Adrenal gland (tissue), 5 donors: ENCODE data around the gene FOXN3.

Source experiments
- POLR2A ChIP-seq, 2 donors: fragments of 450-650 bp; IDR thresholded peaks; one replicate each; pipeline ENCODE4 v1.6.1; 2017; ENCODE audit warnings: antibody characterized with exemption in 2 of 2, mild to moderate bottlenecking in 2 of 2, moderate library complexity in 1 of 2
- TF ChIP-seq, protein P1 (sequence below), 6 experiments: fragments of 450-650 bp in 4 of 6; fragments of 200-600 bp in 2 of 6; sonication (generic) in 1 of 6; IDR thresholded peaks; 1 replicate in 5 of 6; 2 replicates in 1 of 6; pipeline versions ENCODE4 v1.5.1 to v1.8.0; 2016 to 2021; ENCODE audit warnings: antibody characterized with exemption in 6 of 6, mild to moderate bottlenecking in 2 of 6, moderate library complexity in 1 of 6
- donor health status: DM: no; HTN: no; CAD: no.

DNA sequence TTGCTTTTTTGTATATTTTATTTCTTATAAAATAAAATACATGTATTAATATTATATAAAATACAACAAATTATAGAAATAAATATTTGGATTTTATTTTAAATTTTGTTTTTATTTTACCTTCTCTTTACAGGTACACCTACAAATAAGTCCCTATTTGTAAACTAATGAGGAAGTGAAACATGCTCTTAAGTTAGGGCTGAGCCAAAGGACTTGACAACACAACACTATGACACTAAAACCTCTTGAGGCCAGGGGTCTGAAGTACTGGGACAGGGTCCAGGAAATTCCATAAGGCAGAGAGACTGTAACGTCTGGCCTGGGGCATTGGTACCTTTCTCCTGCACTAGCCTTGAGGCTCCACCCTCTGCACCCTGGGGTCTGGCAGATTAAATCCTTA is 293.2 kb downstream of the FOXN3 start:
- TF ChIP-seq, protein P1, sequence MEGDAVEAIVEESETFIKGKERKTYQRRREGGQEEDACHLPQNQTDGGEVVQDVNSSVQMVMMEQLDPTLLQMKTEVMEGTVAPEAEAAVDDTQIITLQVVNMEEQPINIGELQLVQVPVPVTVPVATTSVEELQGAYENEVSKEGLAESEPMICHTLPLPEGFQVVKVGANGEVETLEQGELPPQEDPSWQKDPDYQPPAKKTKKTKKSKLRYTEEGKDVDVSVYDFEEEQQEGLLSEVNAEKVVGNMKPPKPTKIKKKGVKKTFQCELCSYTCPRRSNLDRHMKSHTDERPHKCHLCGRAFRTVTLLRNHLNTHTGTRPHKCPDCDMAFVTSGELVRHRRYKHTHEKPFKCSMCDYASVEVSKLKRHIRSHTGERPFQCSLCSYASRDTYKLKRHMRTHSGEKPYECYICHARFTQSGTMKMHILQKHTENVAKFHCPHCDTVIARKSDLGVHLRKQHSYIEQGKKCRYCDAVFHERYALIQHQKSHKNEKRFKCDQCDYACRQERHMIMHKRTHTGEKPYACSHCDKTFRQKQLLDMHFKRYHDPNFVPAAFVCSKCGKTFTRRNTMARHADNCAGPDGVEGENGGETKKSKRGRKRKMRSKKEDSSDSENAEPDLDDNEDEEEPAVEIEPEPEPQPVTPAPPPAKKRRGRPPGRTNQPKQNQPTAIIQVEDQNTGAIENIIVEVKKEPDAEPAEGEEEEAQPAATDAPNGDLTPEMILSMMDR (IDR thresholded peaks at IDR 0.05) = no peak
- no peak for TF ChIP-seq POLR2A (IDR thresholded peaks at IDR 0.05)
